ELF-1 (cell line): ENCODE data around the gene ENAH.
"Not testable (repeated sequence)": the region's sequence is repeated elsewhere in the genome, so short reads cannot be mapped to it uniquely, and the experiment has no call there.

Source experiments
- DNase-seq: peaks from one replicate; pipeline ENCODE4 v3.0.0-alpha.2; 2016; ENCODE audit warnings: low read depth, low spot score

Gene ENAH

DNA sequence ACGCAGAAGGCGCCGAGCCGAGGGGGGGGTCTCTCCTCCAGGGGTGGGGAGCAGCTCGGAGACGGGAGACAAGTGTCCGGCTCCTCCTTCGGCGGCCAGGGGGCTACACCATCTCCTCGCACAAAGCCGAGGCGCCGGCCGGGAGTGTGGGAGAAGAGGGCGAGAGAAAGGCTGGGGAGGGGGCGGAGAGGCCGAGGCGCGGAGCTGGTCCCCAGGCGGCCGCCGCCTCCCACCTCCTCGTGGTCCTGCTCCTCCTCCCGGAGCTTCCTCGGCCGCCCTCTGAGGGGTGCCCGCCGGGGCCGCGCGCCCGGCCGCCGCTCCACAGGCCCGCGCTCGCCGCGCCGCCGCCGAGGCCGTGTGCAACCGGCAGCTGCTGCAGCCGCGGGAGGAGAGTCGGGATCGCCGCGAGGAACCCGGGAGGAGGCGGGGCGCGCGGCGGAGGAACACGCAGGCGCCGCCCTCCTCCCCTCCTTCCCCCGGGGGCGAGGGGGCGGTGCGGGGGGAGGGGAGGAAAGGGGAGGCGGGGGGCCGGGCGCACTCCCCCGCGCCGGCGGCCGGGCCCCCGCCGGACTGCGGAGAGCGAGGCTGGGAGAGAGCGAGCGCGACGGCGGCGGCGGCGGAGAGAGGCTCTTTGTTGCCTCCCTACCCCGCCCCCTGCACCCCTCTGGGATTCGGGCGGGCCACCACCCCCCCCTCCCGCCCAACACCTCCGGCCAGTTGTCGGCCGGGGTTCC lies at the start of gene ENAH:
Gene ENAH (minus strand): TSS at position 395 of the 734 bp plus-strand sequence. CDS start 433 bp downstream, outside the sequence.
- peak; percentile 66 for DNase-seq

DNA sequence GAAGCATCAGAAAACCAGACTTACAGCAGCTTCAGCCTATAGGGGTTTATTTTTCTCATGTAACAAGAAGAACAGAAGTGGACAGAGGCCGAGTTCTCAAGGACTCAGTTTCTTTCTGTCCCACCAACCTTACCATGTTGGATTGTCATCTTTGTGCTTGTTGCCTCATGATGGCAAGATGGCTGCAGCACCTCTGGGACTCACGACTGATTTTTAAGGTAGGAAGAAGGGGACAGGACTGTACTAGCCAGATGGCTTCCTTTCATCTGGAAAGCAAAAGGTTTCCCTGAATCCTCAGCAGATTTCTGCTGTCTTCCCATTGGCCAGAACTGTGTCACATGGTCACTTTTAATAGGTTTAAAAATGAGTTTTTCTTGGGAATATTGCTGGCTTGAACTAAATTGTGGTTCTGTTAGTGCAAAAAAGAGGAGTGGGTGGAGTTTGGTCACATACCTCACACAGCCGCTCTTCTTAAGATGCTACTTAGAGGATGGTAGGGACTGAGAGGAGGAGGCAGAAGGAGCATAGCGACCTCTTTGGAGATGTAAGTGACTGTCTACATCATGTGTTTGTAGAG lies 48.1 kb upstream of the ENAH start:
- DNase-seq, result no peak

DNA sequence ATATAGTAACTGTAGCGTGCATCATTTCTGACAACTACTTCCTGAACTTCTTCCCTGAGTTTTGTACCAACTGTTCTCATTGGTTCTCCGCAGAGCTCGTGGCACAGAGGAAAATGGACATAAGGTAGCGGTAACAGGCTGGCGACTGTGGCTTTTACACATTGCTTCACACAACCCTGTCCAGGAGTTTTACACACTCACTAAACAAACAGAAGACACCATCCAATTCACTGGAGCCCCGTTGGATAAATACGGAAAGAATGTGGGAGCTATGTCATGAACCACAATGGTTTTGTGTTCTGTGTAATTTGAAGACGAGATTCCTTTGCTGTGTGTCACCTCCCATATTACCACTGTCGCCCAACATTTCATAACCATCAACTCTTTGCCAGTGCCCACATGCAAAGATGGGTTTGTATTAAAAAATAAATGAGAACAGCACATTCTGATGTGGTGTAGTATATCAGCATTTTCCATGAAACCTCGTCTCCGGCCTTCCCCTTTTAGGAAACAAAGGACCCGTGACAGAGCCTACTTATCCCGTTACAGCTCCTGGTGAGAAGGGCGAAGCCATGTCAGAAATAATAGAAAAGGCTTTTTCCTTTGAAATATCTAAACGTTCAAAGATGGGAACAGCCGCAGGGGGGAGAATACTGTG lies 47.4 kb upstream of the ENAH start:
- DNase-seq, result no peak

DNA sequence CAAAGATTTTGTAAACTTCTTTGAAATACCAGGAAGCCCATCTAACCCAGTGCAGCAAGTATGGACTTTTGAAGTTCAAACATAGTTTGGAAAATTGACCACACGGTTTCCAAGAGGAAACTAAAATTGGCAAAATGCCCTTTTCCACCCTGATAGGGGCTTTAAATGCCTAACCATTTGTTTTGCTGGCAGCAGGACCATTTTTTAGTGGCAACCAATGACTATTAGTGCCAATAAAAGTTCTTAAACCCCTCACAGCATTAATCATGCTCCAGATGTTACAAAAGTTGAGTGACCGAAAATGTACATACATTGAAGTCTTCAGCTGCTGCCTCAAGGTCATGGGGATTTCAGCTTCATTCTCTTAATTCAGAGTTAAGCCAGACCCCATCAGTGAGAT lies 46.4 kb upstream of the ENAH start:
- no peak for DNase-seq

DNA sequence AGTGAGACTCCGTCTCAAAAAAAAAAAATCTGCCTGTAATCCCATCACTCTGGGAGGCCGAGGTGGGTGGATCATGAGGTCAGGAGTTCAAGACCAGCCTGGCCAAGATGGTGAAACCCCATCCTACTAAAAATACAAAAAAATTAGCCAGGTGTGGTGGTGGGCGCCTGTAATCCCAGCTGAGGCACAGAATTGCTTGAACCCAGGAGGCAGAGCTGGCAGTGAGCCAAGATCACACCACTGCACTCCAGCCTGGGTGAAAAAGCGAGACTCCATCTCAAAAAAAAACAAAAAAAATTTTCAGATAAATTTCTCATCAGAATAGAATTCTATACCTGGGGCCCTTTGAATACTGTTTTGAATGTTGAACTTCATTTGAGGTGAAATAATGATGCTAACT lies 45.3 kb upstream of the ENAH start:
- DNase-seq, result not testable (repeated sequence)

DNA sequence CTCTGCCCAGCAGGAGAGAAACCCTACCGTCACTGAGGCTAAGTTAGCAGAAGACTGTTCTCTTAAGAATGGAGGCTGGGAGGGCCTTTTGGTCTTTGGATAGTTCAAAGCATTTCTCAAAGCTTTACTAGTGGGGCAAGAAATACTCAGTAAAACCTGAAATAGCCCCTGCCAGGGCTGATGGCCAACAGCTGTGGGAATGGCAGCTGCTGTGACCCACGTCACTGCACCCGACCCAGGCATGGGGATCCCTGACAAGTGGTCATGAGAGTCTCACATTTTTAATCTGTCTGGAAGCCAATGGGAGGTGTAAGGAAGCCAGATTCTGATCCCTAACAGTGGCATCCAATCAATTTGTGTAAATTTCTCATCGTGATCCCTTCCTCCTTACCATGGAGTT lies 44.5 kb upstream of the ENAH start:
- DNase-seq, result no peak

DNA sequence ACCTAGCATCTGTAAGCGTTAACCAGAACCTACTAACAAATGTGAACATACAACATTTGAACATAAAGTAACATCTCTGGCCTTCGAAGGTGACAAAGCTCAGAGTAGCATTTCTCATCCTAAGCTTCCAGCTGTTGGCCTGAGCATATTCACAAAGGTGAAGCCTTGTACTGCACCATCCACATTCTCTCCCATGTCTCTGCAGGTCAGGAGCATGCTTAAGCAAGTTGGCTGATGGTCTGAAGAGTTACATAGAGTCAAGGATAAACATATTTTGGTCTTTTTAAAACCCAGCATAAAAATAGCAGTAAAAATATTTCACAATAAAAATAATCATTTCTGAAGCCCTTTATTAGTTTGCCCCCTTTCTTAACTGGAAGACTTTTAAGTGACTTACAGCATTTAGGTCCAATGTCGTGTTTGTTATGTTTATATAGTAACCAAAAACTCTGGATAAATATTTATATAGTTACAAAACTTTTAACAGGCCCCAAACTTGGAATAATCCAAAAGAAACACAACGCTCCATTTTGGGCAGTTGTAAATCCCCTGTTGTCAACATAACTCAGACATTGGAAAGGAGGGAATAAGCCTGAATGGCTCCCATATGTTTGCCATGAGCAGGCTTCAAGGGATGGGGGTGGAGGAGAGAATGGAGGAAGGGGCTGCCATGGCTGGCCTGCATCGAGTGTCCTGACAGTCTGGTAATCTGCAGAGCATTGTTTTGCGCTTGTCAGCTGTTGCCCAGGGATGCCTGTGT lies 42.8 kb upstream of the ENAH start:
- DNase-seq, result no peak

DNA sequence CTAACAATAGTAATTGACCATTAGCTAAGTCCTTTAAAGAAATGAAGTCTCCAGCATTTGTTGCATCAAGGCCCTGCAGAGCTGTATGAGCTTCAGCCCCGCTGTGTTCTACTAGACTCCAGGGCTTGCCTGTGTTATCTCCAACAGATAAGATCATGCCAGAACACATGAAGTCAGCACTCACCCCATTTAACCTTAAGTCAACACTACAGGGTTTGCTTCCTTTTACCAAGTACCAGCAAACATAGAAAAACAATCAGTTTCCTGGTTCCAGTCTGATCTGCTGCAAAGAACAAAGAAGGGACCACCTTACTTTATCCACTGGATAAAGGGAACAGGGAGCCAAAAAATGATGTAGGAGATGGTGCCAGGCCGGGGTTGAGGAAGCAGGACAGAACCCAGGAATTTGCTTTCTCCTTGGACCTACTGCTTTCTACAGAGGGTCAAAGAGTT lies 41.3 kb upstream of the ENAH start:
- DNase-seq, result peak; percentile 51

DNA sequence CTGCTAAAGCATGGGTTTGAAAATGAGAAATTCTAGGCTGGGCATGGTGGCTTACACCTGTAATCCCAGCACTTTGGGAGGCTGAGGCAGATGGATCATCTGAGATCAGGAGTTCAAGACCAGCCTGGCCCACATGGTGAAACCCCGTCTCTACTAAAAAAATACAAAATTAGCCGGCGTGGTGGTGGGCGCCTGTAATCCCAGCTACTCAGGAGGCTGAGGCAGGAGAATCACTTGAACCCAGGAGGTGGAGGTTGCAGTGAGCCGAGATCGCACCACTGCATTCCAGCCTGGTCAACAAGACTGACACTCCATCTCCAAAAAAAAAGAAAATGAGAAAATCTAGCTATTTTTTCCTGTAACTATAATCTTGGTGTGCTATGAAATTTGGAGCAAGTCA lies 40.8 kb upstream of the ENAH start:
- not testable (repeated sequence) for DNase-seq

DNA sequence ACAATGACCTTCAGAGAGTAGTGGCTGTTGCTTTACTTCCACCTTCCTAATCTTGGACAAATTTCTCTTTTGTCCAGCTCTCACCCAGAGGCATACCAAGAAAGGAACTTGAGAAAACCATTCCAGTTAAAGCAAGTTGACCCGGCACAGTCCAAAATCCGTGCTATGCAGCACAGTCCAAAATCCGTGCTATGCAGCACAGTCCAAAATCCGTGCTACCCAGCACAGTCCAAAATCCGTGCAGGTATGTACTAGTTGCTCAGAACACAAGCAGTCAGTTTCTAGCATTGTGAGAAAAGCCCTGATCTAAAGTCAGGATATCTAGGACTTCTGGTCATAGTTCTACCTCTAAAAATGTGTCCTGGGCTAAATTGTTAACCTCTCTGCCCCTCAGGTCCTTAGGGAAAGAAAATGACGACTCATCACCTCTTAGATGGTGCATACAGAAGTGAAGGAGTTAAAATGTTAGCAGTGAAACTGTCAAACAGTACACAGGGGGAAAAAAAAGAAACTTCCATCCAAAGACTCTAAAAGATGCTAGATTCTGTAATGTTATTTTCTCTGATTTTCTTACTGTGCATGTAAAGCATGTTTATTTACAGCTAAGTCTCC lies 40.3 kb upstream of the ENAH start:
- no peak for DNase-seq

DNA sequence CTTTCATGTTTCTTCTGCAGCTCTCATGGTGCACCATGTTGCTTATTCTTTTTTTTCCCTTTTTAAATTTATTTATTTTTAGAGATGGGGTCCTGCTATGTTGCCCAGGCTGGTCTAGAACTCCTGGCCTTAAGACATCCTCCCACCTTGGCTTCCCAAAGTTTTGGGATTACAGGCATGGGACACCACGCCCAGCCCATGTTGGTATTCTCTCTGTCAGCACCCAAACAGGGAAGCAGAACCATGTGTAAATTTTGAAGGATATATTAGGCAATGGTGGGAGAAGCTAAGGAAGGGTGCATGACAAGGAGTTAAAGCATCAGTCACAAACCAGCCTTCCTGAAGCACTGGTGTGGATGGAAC lies 39.6 kb upstream of the ENAH start:
- no peak for DNase-seq

DNA sequence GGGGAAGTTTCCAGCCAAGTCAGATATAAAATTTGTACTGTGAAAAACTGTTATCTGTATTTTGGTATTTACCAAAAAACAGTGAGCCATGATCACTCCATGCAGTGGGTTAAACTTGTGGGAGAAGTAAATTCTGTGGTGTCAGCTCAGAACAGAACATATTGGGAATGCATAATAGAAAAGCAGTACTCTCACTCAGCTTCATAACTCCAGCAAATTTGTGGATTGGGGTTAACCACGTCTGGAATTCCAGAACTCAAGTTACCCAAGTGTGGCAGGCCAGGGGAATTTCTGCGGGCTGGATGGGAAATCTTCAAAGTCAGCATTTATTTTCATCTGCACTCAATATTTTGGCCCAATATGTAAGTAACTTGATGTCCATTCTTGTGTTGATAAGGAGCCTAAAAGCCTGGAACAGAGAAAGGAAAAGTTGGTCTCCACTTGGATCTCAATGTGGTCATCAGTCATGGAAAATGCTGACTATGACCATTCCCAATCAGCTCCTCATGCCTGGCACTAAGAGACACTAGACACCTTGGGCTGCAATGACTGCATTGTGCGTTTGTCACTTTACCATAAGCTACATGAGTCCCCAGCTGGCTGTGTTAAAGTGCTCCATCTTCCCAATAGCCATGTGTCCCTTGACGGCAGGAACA lies 39.1 kb upstream of the ENAH start:
- no peak for DNase-seq

DNA sequence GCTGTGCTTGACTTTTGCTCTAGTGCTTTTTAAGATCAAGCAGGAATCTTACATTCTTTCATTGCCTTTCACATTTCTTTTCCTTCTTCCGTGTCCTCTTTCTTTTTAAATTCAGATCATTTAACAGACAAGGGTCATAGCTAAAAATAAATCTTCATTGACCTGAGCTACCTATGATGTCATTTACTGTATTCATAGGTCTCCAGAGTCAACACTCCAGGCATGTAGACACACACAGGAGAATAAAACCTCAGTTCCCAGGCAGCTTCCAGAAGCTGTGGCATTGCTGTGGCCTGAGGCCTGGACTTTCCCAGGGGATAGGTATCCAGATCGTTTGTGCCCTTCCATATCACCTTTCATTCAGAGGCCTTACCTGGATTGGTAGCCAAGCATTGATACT lies 38.5 kb upstream of the ENAH start:
- peak; percentile 33 for DNase-seq

DNA sequence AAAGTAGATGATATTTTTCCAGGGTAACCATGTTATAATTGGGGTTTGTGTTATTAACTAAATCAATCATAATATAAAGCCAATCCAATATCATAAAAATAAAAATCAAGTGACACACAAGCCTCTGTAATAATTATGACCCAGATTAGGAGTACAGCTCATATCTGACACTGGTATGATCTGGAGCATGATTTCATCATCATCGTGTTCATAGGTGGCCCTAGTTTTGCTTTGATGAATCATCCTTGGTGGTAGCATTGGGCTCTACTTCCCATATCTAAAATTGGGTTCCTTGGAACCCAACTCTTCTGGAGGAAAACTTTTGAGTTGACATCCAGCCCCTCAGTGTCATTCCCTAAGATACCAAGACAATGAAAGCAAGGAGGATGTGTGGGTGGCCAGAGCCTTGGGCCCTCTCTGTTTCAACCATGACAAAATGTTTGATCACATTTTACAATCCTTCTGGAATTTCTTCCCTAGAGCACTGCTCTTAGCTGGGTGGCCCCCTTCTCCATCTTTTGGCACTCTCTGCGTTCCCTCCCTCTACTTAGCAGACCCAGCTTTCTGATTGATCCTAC lies 37.0 kb upstream of the ENAH start:
- DNase-seq, result no peak

DNA sequence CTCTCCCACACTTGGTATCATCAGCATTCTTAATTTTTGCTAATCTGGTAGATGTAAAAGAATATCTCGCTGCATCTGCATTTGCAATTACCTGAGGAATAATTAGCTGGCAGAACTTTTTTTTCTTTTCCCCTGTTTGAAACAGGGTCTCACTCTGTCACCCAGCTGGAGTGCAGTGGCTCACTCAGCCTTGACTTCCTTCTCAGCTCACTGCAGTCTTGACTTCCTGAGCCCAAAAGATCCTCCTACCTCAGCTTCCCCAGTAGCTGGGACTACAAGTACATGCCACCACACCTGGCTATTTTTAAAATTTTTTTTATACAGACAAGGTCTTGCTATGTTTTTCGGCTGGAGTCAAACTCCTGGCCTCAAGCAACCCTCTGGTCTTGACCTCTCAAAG lies 35.4 kb upstream of the ENAH start:
- no peak for DNase-seq

DNA sequence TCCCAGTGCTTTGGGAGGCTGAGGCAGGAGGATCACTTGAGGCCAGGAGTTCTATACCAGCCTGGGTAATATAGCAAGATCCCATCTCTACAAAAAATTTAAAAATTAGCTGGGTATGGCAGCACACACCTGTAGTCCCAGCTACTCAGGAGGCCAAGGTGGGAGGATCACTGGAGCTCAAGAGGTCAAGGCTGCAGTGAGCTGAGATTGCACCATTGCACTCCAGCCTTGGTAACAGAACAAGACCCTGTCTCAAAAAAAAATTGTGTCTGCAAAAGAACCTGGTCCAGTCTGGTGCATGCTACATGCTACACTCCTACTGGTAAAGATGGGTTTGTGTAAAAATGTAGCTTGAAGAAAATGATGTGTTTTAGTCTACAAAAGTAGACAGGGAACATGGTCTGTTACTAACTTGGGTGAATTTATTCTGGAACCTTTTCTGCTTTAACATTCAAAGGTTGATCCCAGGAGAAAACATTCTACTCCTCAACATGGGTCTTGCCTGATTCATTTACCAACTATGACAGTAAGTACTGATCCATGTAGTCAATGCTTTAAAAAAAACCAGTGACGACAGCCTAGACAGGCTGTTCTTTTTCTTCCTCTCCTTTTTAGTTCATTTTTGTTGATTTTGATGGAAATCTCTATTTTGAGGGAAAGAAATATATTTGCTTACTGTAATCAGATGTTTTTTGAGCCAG lies 32.7 kb upstream of the ENAH start:
- no peak for DNase-seq

DNA sequence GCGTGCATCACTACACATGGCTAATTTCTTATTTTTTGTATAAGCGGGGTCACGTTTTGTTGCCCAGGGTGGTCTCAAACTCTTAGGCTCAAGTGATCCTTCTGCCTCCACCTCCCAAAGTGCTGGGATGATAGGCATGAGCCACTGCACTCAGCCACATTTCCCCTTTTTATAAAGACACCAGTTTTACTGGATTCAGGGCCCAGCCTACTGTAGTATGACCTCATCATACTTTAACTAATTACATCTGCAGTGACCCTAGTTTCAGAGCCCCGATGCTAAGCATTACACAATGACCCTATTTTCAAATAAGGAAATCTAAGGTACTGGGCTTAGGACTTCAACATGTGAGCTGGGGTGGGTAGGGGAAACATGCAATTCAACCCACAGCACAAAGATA lies 31.8 kb upstream of the ENAH start:
- DNase-seq, result no peak

DNA sequence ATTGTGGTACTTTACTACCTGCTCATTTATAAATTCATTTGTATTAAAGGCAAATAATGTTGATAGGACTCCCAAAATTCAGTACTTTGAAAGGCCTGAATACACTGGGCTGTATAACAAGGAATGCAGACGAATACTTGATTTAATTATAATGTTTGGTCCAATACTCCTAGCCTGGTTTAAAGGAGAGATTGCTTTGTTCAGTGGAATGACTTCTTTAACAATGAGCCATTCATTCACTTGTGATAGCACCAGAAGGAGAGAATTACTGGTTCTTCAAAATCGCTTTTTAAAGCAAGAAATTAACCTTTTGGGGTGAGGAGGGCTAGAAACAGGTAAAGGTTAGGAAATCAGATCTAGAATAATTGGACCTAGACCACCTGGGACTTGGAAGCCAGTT lies 28.3 kb upstream of the ENAH start:
- no peak for DNase-seq

DNA sequence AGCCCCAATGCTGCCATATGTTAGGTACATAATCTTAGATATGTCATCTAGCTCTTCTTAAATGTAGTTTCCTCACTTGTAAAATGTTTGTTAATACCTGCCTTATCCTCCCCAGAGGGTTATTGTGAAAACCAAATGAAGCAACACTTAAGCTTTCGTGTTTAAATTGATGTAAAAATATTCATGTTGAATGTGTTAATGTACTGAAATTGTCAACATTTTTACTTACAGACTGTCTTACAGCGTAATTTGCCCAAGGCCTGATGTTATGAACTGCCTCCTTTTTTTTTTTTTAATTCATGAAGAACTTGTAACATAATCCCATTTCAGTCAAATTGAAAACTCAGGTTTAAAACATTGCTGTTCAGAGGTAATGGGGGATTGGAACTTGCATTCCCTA lies 25.6 kb upstream of the ENAH start:
- DNase-seq, result no peak

DNA sequence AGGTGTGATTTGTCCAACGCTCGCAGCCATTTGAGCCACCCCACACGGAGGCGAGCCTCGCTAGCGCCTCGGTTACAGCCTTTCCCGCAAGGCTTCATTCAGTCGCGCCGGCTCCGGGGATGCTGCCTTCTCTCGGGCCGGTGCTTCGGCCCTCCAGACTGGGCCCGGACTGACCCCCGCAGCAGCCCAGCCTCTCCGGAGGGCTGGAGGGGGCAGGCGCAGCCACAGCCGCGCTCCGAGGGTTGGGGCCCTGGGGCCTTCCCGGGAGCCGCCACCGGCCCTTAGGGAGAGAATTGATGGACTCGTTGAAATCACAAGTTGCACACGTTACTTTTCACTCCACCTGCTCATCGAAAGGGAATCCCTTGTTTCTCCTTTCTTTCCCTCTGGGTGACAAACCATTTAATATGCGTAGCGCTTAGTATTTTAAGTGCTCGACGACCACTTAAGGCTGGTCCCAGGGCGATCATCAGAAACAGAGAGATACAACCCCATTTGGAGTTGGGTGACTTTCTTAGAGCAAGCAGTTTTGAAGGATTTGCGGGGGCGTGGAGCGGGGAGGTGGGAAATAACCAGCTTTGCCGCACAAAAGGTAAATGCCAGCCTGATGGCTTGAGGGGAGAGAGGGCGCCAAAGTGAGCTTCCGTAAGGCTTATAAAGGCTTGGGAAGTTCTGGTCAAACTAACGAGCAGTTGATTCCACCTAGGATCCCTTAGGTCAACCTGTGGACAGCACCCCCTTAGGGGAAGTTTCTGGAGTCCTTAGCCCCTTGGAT lies 24.6 kb upstream of the ENAH start:
- DNase-seq, result peak; percentile 59
